OCI-LY1 (cell line): ENCODE results near the gene ACKR2.
"Not testable (repeated sequence)": the region's sequence is repeated elsewhere in the genome, so short reads cannot be mapped to it uniquely, and the experiment has no call there.

Experiments
- EZH2 ChIP-seq: fragments of 200-600 bp; sonication (generic), shearing (Covaris generic); IDR thresholded peaks from 2 replicates; pipeline ENCODE4 v1.8.0; 2017; ENCODE audit warnings: borderline replicate concordance, mixed run types, mild to moderate bottlenecking, antibody characterized with exemption, low read length, moderate library complexity, mixed read lengths
- TF ChIP-seq, protein P1 (sequence below): fragments of 200-600 bp; sonication (generic), shearing (Covaris generic); IDR thresholded peaks from 2 replicates; pipeline ENCODE4 v1.5.1; 2017; ENCODE audit warnings: mild to moderate bottlenecking, antibody characterized with exemption, low read length, moderate library complexity, mixed read lengths

DNA sequence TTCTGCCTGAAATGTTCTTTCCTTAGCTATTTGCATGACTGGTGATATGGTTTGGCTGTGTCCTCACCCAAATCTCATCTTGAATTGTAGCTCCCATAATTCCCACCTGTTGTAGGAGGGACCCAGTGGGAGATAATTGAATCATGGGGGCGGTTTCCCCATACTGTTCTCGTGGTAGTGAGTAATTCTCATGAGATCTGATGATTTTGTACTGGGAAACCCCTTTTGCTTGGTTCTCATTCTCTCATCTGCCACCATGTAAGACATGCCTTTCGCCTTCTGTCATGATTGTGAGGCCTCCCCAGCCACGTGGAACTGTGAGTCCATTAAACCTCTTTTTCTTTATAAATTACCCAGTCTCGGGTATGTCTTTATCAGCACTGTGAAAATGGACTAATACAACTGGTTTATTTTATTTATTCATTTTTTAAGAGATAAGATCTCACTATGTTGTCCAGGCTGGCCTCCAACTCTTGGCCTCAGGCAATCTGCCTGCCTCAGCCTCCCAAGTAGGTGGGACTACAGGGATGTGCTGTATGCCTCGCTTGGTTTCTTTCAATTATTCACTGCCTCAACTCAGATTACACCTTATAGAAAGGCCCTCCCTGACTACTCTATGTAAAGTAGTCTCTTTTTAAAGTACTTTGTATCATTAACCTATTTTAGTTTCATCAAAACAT, 74.1 kb downstream of the ACKR2 start:
- not testable (repeated sequence) for TF ChIP-seq EZH2
- TF ChIP-seq, protein P1, sequence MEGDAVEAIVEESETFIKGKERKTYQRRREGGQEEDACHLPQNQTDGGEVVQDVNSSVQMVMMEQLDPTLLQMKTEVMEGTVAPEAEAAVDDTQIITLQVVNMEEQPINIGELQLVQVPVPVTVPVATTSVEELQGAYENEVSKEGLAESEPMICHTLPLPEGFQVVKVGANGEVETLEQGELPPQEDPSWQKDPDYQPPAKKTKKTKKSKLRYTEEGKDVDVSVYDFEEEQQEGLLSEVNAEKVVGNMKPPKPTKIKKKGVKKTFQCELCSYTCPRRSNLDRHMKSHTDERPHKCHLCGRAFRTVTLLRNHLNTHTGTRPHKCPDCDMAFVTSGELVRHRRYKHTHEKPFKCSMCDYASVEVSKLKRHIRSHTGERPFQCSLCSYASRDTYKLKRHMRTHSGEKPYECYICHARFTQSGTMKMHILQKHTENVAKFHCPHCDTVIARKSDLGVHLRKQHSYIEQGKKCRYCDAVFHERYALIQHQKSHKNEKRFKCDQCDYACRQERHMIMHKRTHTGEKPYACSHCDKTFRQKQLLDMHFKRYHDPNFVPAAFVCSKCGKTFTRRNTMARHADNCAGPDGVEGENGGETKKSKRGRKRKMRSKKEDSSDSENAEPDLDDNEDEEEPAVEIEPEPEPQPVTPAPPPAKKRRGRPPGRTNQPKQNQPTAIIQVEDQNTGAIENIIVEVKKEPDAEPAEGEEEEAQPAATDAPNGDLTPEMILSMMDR: not testable (repeated sequence)
